Body of pancreas (tissue), 4 donors: Measurements from ENCODE around the gene SPACA5B. TPM values are rescaled to one million over a fixed set of nuclear protein-coding genes. Genes with fewer than 3 reads are reported as not detected.
"Not testable (repeated sequence)": the region's sequence is repeated elsewhere in the genome, so short reads cannot be mapped to it uniquely, and the experiment has no call there.

Experiments used
- ATAC-seq: fragments of 150-250 bp; one replicate; pipeline ENCODE4 v1.9.1; 2016
- DNase-seq, 4 donors: peaks; one replicate each; pipeline ENCODE4 v3.0.0-alpha.2; 2019
- H3K27ac ChIP-seq, 4 donors: fragments of 200-600 bp; sonication (generic); 1 replicate in 3 of 4; 2 replicates in 1 of 4; pipeline versions ENCODE4 v1.5.1 to v1.6.1; 2016 to 2019; ENCODE audit warnings: mild to moderate bottlenecking in 1 of 4, mixed read lengths in 1 of 4, moderate library complexity in 1 of 4
- H3K27me3 ChIP-seq, 2 donors: fragments of 200-600 bp; sonication (generic); one replicate each; pipeline ENCODE4 v1.6.0; 2016; ENCODE audit warnings: mild to moderate bottlenecking in 1 of 2
- H3K36me3 ChIP-seq, 2 donors: fragments of 200-600 bp; sonication (generic); replicated peaks in 1 of 2; 2 replicates each; pipeline ENCODE4 v1.5.1; 2016; ENCODE audit warnings: low read depth in 2 of 2; ENCODE audit not compliant: insufficient read depth in 1 of 2
- H3K4me1 ChIP-seq: fragments of 200-600 bp; sonication (generic); one replicate; pipeline ENCODE4 v1.6.0; 2016
- H3K4me3 ChIP-seq, 2 donors: fragments of 200-600 bp; sonication (generic); 1 replicate in 1 of 2; 2 replicates in 1 of 2; pipeline ENCODE4 v1.5.1; 2016 to 2019
- H3K9me3 ChIP-seq, 3 donors: fragments of 200-600 bp; sonication (generic); 1 replicate in 2 of 3; 2 replicates in 1 of 3; pipeline ENCODE4 v1.5.1; 2016
- CTCF ChIP-seq, 7 experiments: fragments of 450-650 bp in 4 of 7; fragments of 200-600 bp in 3 of 7; sonication (generic) in 3 of 7; IDR thresholded peaks; one replicate each; pipeline ENCODE4 v1.5.1; 2016 to 2019; ENCODE audit warnings: antibody characterized with exemption in 7 of 7
- POLR2A ChIP-seq, 3 donors: fragments of 450-650 bp; IDR thresholded peaks; one replicate each; pipeline ENCODE4 v1.6.1; 2016; ENCODE audit warnings: antibody characterized with exemption in 3 of 3, mild to moderate bottlenecking in 2 of 3
- WGBS, 2 donors: methylation state at CpG; one replicate each; pipeline ENCODE4 v1.1.5; 2017; 5-methylcytosine and 5-hydroxymethylcytosine counted together
- intact Hi-C: fragments of 100-400 bp; cut with DNase I; formaldehyde crosslinking; loops from one replicate; pipeline ENCODE4 v1.15.1; 2023
- total RNA-seq, 2 donors: library from RNA; depleted of rRNA; stranded (reverse); fragments of >200 nt; gene quantifications; one replicate each; pipeline ENCODE4 v1.1.0, GENCODE V29; 2016

Gene SPACA5B
- total RNA-seq, 2 donors from 2014 or later: not detected

- ATAC-seq: no peak
- WGBS, 2 donors: 72 to 100% methylated on average over 1 to 9 of the region's 10 CpGs
Observed at GRCh38 chrX:48153769-48154168, 23.3 kb downstream of the SPACA5B start.

GRCh38 chrX:48154796-48155195, 24.4 kb downstream of the SPACA5B start:
- H3K36me3 ChIP-seq: no peaks in the 10 kb centered on the region
- no peak overlapping the region for H3K4me3 ChIP-seq
- H3K9me3 ChIP-seq: no peaks in the 10 kb centered on the region
- H3K27ac ChIP-seq: no peak overlapping the region
- H3K4me1 ChIP-seq: no peaks in the 10 kb centered on the region
- H3K27me3 ChIP-seq: no peaks in the 10 kb centered on the region
- 53 to 89% methylated on average over 2 of the region's 2 CpGs for WGBS, 2 donors
- intact Hi-C loops: no loop called here
- TF ChIP-seq CTCF (IDR thresholded peaks at IDR 0.05) (no peak), POLR2A (IDR thresholded peaks at IDR 0.05) (no peak)
- no peak for DNase-seq
- ATAC-seq: no peak

More at GRCh38 chrX:48153769-48154168, 23.3 kb downstream of the SPACA5B start:
- Histone ChIP-seq H3K9me3 (no peaks in the 10 kb centered on the region), H3K4me3 (no peak overlapping the region), H3K4me1 (no peaks in the 10 kb centered on the region), H3K27ac (no peak overlapping the region), H3K36me3 (no peaks in the 10 kb centered on the region), H3K27me3 (no peaks in the 10 kb centered on the region)
- no peak for TF ChIP-seq CTCF (IDR thresholded peaks at IDR 0.05)
- intact Hi-C loops: no loop called here
- DNase-seq: no peak

- H3K4me3 ChIP-seq: no peak overlapping the region
- intact Hi-C loops: no loop called here
- WGBS, 2 donors: 69 to 88% methylated on average over 8 to 9 of the region's 12 CpGs
Observed at GRCh38 chrX:48156014-48156413, 25.6 kb downstream of the SPACA5B start.

DNA sequence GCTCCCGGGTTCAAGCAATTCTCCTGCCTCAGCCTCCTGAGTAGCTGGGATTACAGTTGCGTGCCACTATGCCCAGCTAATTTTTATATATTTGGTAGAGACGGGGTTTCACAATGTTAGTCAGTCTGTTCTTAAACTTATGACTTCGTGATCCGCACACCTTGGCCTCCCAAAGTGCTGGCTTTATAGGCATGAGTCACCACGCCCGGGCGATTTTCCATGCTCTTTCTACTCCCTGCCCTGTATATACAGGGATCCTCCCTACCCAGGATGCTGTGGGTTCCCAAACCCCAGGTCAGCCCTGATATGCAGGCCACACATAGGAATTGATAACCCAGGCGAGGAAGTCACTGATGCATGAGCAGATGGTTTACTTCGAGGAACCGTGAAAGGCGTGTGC, 34.8 kb downstream of the SPACA5B start:
- ATAC-seq (no peak), DNase-seq (no peak)
- H3K9me3 ChIP-seq: no peaks in the 10 kb centered on the region
- no peaks in the 10 kb centered on the region for H3K4me1 ChIP-seq
- WGBS, 2 donors: 85 to 86% methylated on average over 11 of the region's 12 CpGs
- no peak overlapping the region for H3K4me3 ChIP-seq
- no peaks in the 10 kb centered on the region for H3K36me3 ChIP-seq
- intact Hi-C loops: no loop called here
- no peaks in the 10 kb centered on the region for H3K27me3 ChIP-seq
- TF ChIP-seq CTCF (IDR thresholded peaks at IDR 0.05) (no peak), POLR2A (IDR thresholded peaks at IDR 0.05) (no peak)
- H3K27ac ChIP-seq: no peak overlapping the region

More at GRCh38 chrX:48156014-48156413, 25.6 kb downstream of the SPACA5B start:
- TF ChIP-seq CTCF (IDR thresholded peaks at IDR 0.05): no peak
- TF ChIP-seq POLR2A (IDR thresholded peaks at IDR 0.05): no peak
- Histone ChIP-seq H3K36me3 (no peaks in the 10 kb centered on the region), H3K9me3 (no peaks in the 10 kb centered on the region), H3K27me3 (no peaks in the 10 kb centered on the region), H3K4me1 (no peaks in the 10 kb centered on the region), H3K27ac (no peak overlapping the region)
- ATAC-seq: no peak
- DNase-seq: no peak

DNA sequence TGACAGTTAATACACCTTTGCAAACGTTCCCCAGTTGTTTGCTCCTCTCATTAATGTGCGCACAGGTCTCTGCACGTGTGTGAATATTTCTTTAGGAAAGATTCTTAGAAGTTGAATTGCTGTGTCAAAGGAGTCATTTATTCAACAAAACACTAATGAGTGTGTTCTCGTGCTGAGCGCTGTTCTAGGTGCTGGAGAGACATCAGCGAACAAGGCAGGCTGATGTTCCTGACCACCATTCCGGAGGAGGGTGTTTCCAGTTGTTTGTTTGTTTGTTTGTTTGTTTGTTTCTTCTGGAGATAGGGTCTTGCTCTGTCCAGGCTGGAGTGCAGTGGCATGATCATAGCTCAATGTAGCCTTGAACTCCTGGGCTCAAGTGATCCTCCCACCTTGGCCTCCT, 35.9 kb downstream of the SPACA5B start:
- H3K27me3 ChIP-seq, H3K36me3 ChIP-seq, ATAC-seq, H3K4me1 ChIP-seq, H3K27ac ChIP-seq, DNase-seq, H3K9me3 ChIP-seq, intact Hi-C loops, H3K4me3 ChIP-seq: not testable (repeated sequence)
- WGBS, 2 donors: 46 to 67% methylated on average over 4 of the region's 7 CpGs
